ACC112 (cell line): Measurements from ENCODE around the gene POC5.
"Not testable (repeated sequence)": the region's sequence is repeated elsewhere in the genome, so short reads cannot be mapped to it uniquely, and the experiment has no call there.

ENCODE experiments used
- H2AFZ ChIP-seq: fragments of 200-600 bp; sonication (generic); one replicate; pipeline ENCODE4 v1.6.0; 2017; ENCODE audit warnings: antibody characterized with exemption, low read length; ENCODE audit not compliant: unreplicated experiment
- H3K27ac ChIP-seq: fragments of 200-600 bp; sonication (generic); 2 replicates; pipeline ENCODE4 v1.5.1; 2014; ENCODE audit warnings: low read depth, mild to moderate bottlenecking, antibody characterized with exemption, low read length, moderate library complexity
- H3K27me3 ChIP-seq: fragments of 200-600 bp; sonication (generic); 2 replicates; pipeline ENCODE4 v1.6.1; 2014; ENCODE audit warnings: mild to moderate bottlenecking, antibody characterized with exemption, low read length, moderate library complexity, mixed read lengths; ENCODE audit not compliant: insufficient read depth
- H3K36me3 ChIP-seq: fragments of 200-600 bp; sonication (generic); 2 replicates; pipeline ENCODE4 v1.6.1; 2016; ENCODE audit warnings: mild to moderate bottlenecking, antibody characterized with exemption, low read length, moderate library complexity, mixed read lengths; ENCODE audit not compliant: insufficient read depth
- H3K4me1 ChIP-seq: fragments of 200-600 bp; sonication (generic); one replicate; pipeline ENCODE4 v1.6.1; 2016; ENCODE audit warnings: low read length, mixed read lengths; ENCODE audit not compliant: insufficient read depth, unreplicated experiment, control insufficient read depth
- H3K4me3 ChIP-seq: fragments of 200-600 bp; sonication (generic); 2 replicates; pipeline ENCODE4 v1.5.1; 2014; ENCODE audit warnings: mild to moderate bottlenecking, low read depth, low read length
- H3K79me2 ChIP-seq: fragments of 200-600 bp; sonication (generic); one replicate; pipeline ENCODE4 v1.6.0; 2016; ENCODE audit warnings: low read length; ENCODE audit not compliant: control insufficient read depth, unreplicated experiment, insufficient read depth

POC5 gene

GRCh38 chr5:75706775-75707174, 10.5 kb downstream of the POC5 start:
- Histone ChIP-seq H2AFZ (no peak overlapping the region), H3K27me3 (no peaks in the 10 kb centered on the region), H3K79me2 (peaks cover 12% of the 10 kb centered on the region), H3K4me3 (no peak overlapping the region), H3K27ac (no peak overlapping the region), H3K36me3 (peaks cover 20% of the 10 kb centered on the region), H3K4me1 (peaks cover 8% of the 10 kb centered on the region)

- Histone ChIP-seq H2AFZ (no peak overlapping the region), H3K4me3 (no peak overlapping the region), H3K4me1 (peaks cover 8% of the 10 kb centered on the region), H3K27me3 (no peaks in the 10 kb centered on the region), H3K79me2 (peaks cover 6% of the 10 kb centered on the region), H3K36me3 (peaks cover 19% of the 10 kb centered on the region), H3K27ac (no peak overlapping the region)
These were observed 11.2 kb downstream of the POC5 start for GRCh38 chr5:75706016-75706415.

GRCh38 chr5:75701856-75702255, 15.4 kb downstream of the POC5 start:
- H3K79me2 ChIP-seq: no peaks in the 10 kb centered on the region
- peaks cover 19% of the 10 kb centered on the region for H3K36me3 ChIP-seq

GRCh38 chr5:75695472-75696351, 21.5 kb downstream of the POC5 start:
- H3K27ac ChIP-seq, H3K79me2 ChIP-seq, H2AFZ ChIP-seq, H3K36me3 ChIP-seq, H3K27me3 ChIP-seq, H3K4me3 ChIP-seq, H3K4me1 ChIP-seq: not testable (repeated sequence)

More at GRCh38 chr5:75701856-75702255, 15.4 kb downstream of the POC5 start:
- H3K4me1 ChIP-seq: no peaks in the 10 kb centered on the region
- no peak overlapping the region for H2AFZ ChIP-seq
- H3K27me3 ChIP-seq: no peaks in the 10 kb centered on the region
- no peak overlapping the region for H3K4me3 ChIP-seq
- no peak overlapping the region for H3K27ac ChIP-seq

- no peaks in the 10 kb centered on the region for H3K27me3 ChIP-seq
These were observed 22.5 kb downstream of the POC5 start for GRCh38 chr5:75694781-75695180.

GRCh38 chr5:75690669-75691068, 26.6 kb downstream of the POC5 start:
- Histone ChIP-seq H2AFZ (no peak overlapping the region), H3K4me1 (no peaks in the 10 kb centered on the region), H3K4me3 (no peak overlapping the region), H3K27me3 (no peaks in the 10 kb centered on the region), H3K27ac (no peak overlapping the region), H3K36me3 (peaks cover 10% of the 10 kb centered on the region), H3K79me2 (no peaks in the 10 kb centered on the region)

More at GRCh38 chr5:75694781-75695180, 22.5 kb downstream of the POC5 start:
- no peak overlapping the region for H2AFZ ChIP-seq
- peaks cover 5% of the 10 kb centered on the region; the same call in 1 of the 2 replicates for H3K36me3 ChIP-seq
- no peak overlapping the region for H3K4me3 ChIP-seq
- no peaks in the 10 kb centered on the region for H3K79me2 ChIP-seq
- no peak overlapping the region for H3K27ac ChIP-seq
- no peaks in the 10 kb centered on the region for H3K4me1 ChIP-seq

- Histone ChIP-seq H2AFZ (no peak overlapping the region), H3K27me3 (no peaks in the 10 kb centered on the region), H3K4me3 (no peak overlapping the region), H3K4me1 (no peaks in the 10 kb centered on the region), H3K79me2 (no peaks in the 10 kb centered on the region), H3K36me3 (peaks cover 4% of the 10 kb centered on the region), H3K27ac (no peak overlapping the region)
These were observed 30.8 kb downstream of the POC5 start for GRCh38 chr5:75686480-75686879.

GRCh38 chr5:75685141-75685540, 32.1 kb downstream of the POC5 start:
- H3K27ac ChIP-seq: no peak overlapping the region
- peaks cover 4% of the 10 kb centered on the region for H3K36me3 ChIP-seq
- peaks cover 6% of the 10 kb centered on the region for H3K4me1 ChIP-seq
- no peak overlapping the region for H2AFZ ChIP-seq
- no peak overlapping the region for H3K4me3 ChIP-seq
- H3K27me3 ChIP-seq: no peaks in the 10 kb centered on the region
- H3K79me2 ChIP-seq: no peaks in the 10 kb centered on the region

GRCh38 chr5:75681125-75681830, 36.0 kb downstream of the POC5 start:
- Histone ChIP-seq H3K4me3 (peak overlapping the region; percentile 75), H3K79me2 (no peaks in the 10 kb centered on the region), H3K27me3 (no peaks in the 10 kb centered on the region), H3K4me1 (peaks cover 6% of the 10 kb centered on the region), H3K27ac (peak overlapping the region; percentile 66), H3K36me3 (no peaks in the 10 kb centered on the region), H2AFZ (peak overlapping the region; percentile 93)

- no peak overlapping the region for H3K27ac ChIP-seq
- H2AFZ ChIP-seq: no peak overlapping the region
- H3K4me1 ChIP-seq: peaks cover 6% of the 10 kb centered on the region
- H3K36me3 ChIP-seq: no peaks in the 10 kb centered on the region
- H3K79me2 ChIP-seq: no peaks in the 10 kb centered on the region
- H3K27me3 ChIP-seq: no peaks in the 10 kb centered on the region
- no peak overlapping the region for H3K4me3 ChIP-seq
These were observed 39.1 kb downstream of the POC5 start for GRCh38 chr5:75678155-75678554.
